NCI-H146 (cell line): ENCODE data around the gene SETD5.

Experiments
- DNase-seq: peaks from one replicate; lab custom pipeline; 2025; lab: John Stamatoyannopoulos, UW

Gene SETD5

GRCh38 chr3:9409981-9410854 is 12.8 kb downstream of the SETD5 start:
- no peak for DNase-seq

- no peak for DNase-seq
Measured at GRCh38 chr3:9411302-9411701, 13.9 kb downstream of the SETD5 start.

- DNase-seq: no peak
Measured at GRCh38 chr3:9412293-9412692, 14.9 kb downstream of the SETD5 start.

- DNase-seq: no peak
Measured at GRCh38 chr3:9414826-9415225, 17.4 kb downstream of the SETD5 start.

GRCh38 chr3:9415485-9416138 is 18.2 kb downstream of the SETD5 start:
- no peak for DNase-seq

- DNase-seq: no peak
Measured at GRCh38 chr3:9416139-9416780, 18.8 kb downstream of the SETD5 start.

GRCh38 chr3:9420850-9421549 is 23.6 kb downstream of the SETD5 start:
- no peak for DNase-seq

GRCh38 chr3:9422712-9423424 is 25.5 kb downstream of the SETD5 start:
- DNase-seq: peak; percentile 83

GRCh38 chr3:9428411-9428810 is 31.0 kb downstream of the SETD5 start:
- DNase-seq: no peak

GRCh38 chr3:9430733-9431132 is 33.3 kb downstream of the SETD5 start:
- no peak for DNase-seq

GRCh38 chr3:9433627-9434521 is 36.5 kb downstream of the SETD5 start:
- DNase-seq: no peak

GRCh38 chr3:9435316-9435715 is 37.9 kb downstream of the SETD5 start:
- DNase-seq: no peak

GRCh38 chr3:9439331-9439730 is 41.9 kb downstream of the SETD5 start:
- DNase-seq: no peak

GRCh38 chr3:9441501-9442221 is 44.2 kb downstream of the SETD5 start:
- no peak for DNase-seq

GRCh38 chr3:9448071-9448470 is 50.7 kb downstream of the SETD5 start:
- no peak for DNase-seq

GRCh38 chr3:9448643-9449042 is 51.2 kb downstream of the SETD5 start:
- no peak for DNase-seq

GRCh38 chr3:9450126-9450525 is 52.7 kb downstream of the SETD5 start:
- no peak for DNase-seq

GRCh38 chr3:9450991-9451390 is 53.6 kb downstream of the SETD5 start:
- DNase-seq: no peak

GRCh38 chr3:9452417-9452816 is 55.0 kb downstream of the SETD5 start:
- DNase-seq: no peak

GRCh38 chr3:9455596-9456131 is 58.2 kb downstream of the SETD5 start:
- DNase-seq: no peak
